Measurements from ENCODE around the gene STARD3NL. TPM values are rescaled to one million over a fixed set of nuclear protein-coding genes. Genes with fewer than 3 reads are reported as not detected.

STARD3NL gene
- total and polyA plus RNA-seq, 2 of the 13 experiments (the other 11 are each of a cell fraction or from before 2014, with no cell fraction given) = 37.3 to 42.3 TPM

DNA sequence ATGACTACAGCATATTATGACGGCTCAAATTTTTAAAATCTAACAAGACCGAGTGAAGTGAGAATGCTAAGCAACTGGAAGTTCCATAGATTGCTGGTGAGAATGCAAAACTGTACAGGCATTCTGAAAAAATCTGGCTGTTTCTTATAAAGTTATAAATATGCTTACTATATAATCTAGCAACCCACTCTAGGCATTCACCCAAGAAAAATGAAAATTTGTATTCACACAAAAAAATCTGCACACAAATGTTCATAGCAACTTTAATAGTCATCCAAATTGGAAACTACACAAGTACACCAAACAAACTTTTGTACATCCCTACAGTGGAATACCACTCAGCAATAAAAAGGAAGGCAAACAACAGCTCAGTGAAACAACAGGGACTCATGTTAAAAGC lies 39.9 kb upstream of the STARD3NL start (continued):
- no peak for TF ChIP-seq TMF1 (CRISPR knock-in tag; IDR thresholded peaks at IDR 0.05; ENCODE audit: low read depth)
- TF ChIP-seq ZSCAN20 (CRISPR knock-in tag; IDR thresholded peaks at IDR 0.05; ENCODE audit: borderline replicate concordance) = no peak
- TF ChIP-seq, protein P1, sequence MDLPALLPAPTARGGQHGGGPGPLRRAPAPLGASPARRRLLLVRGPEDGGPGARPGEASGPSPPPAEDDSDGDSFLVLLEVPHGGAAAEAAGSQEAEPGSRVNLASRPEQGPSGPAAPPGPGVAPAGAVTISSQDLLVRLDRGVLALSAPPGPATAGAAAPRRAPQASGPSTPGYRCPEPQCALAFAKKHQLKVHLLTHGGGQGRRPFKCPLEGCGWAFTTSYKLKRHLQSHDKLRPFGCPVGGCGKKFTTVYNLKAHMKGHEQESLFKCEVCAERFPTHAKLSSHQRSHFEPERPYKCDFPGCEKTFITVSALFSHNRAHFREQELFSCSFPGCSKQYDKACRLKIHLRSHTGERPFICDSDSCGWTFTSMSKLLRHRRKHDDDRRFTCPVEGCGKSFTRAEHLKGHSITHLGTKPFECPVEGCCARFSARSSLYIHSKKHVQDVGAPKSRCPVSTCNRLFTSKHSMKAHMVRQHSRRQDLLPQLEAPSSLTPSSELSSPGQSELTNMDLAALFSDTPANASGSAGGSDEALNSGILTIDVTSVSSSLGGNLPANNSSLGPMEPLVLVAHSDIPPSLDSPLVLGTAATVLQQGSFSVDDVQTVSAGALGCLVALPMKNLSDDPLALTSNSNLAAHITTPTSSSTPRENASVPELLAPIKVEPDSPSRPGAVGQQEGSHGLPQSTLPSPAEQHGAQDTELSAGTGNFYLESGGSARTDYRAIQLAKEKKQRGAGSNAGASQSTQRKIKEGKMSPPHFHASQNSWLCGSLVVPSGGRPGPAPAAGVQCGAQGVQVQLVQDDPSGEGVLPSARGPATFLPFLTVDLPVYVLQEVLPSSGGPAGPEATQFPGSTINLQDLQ (CRISPR knock-in tag; IDR thresholded peaks at IDR 0.05) = no peak
- TF ChIP-seq, protein P2, sequence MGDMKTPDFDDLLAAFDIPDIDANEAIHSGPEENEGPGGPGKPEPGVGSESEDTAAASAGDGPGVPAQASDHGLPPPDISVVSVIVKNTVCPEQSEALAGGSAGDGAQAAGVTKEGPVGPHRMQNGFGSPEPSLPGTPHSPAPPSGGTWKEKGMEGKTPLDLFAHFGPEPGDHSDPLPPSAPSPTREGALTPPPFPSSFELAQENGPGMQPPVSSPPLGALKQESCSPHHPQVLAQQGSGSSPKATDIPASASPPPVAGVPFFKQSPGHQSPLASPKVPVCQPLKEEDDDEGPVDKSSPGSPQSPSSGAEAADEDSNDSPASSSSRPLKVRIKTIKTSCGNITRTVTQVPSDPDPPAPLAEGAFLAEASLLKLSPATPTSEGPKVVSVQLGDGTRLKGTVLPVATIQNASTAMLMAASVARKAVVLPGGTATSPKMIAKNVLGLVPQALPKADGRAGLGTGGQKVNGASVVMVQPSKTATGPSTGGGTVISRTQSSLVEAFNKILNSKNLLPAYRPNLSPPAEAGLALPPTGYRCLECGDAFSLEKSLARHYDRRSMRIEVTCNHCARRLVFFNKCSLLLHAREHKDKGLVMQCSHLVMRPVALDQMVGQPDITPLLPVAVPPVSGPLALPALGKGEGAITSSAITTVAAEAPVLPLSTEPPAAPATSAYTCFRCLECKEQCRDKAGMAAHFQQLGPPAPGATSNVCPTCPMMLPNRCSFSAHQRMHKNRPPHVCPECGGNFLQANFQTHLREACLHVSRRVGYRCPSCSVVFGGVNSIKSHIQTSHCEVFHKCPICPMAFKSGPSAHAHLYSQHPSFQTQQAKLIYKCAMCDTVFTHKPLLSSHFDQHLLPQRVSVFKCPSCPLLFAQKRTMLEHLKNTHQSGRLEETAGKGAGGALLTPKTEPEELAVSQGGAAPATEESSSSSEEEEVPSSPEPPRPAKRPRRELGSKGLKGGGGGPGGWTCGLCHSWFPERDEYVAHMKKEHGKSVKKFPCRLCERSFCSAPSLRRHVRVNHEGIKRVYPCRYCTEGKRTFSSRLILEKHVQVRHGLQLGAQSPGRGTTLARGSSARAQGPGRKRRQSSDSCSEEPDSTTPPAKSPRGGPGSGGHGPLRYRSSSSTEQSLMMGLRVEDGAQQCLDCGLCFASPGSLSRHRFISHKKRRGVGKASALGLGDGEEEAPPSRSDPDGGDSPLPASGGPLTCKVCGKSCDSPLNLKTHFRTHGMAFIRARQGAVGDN (CRISPR knock-in tag; IDR thresholded peaks at IDR 0.05) = no peak
- TF ChIP-seq, protein P3, sequence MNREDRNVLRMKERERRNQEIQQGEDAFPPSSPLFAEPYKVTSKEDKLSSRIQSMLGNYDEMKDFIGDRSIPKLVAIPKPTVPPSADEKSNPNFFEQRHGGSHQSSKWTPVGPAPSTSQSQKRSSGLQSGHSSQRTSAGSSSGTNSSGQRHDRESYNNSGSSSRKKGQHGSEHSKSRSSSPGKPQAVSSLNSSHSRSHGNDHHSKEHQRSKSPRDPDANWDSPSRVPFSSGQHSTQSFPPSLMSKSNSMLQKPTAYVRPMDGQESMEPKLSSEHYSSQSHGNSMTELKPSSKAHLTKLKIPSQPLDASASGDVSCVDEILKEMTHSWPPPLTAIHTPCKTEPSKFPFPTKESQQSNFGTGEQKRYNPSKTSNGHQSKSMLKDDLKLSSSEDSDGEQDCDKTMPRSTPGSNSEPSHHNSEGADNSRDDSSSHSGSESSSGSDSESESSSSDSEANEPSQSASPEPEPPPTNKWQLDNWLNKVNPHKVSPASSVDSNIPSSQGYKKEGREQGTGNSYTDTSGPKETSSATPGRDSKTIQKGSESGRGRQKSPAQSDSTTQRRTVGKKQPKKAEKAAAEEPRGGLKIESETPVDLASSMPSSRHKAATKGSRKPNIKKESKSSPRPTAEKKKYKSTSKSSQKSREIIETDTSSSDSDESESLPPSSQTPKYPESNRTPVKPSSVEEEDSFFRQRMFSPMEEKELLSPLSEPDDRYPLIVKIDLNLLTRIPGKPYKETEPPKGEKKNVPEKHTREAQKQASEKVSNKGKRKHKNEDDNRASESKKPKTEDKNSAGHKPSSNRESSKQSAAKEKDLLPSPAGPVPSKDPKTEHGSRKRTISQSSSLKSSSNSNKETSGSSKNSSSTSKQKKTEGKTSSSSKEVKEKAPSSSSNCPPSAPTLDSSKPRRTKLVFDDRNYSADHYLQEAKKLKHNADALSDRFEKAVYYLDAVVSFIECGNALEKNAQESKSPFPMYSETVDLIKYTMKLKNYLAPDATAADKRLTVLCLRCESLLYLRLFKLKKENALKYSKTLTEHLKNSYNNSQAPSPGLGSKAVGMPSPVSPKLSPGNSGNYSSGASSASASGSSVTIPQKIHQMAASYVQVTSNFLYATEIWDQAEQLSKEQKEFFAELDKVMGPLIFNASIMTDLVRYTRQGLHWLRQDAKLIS (CRISPR knock-in tag; IDR thresholded peaks at IDR 0.05) = no peak
- TF ChIP-seq ZNF251 (CRISPR knock-in tag; IDR thresholded peaks at IDR 0.05) = no peak
- no peak for TF ChIP-seq ZNF792 (CRISPR knock-in tag; IDR thresholded peaks at IDR 0.05)
- no peak for TF ChIP-seq ZNF3 (CRISPR knock-in tag; IDR thresholded peaks at IDR 0.05)
